GM12878 (cell line): Measurements from ENCODE around the gene GALP. TPM values are rescaled to one million over a fixed set of nuclear protein-coding genes. Genes with fewer than 3 reads are reported as not detected.

Source experiments
- ATAC-seq: fragments of 200-7000 bp; cut with Tn5 transposase; 3 replicates; pipeline ENCODE4 v1.9.1; 2020; ENCODE audit warnings: mild to moderate bottlenecking, moderate library complexity
- BruUV-seq: library from RNA; stranded (reverse); fragments of 400-500 nt; replicated peaks from 2 replicates; lab custom pipeline; 2021; lab: Mats Ljungman, UMichigan
- CTCF ChIA-PET: fragments of 300-600 bp; sonication (Branson Sonifier 250); formaldehyde crosslinking; extraction: SDS; loops from one replicate; lab custom pipeline; 2021; ENCODE audit warnings: inconsistent platforms; lab: Yijun Ruan, JAX
- POLR2A ChIA-PET: fragments of 350-600 bp; formaldehyde crosslinking; extraction: SDS; loops from one replicate; lab custom pipeline; 2021; ENCODE audit warnings: inconsistent platforms; lab: Charles Lee
- RAD21 ChIA-PET: fragments of 300-600 bp; sonication (Branson Sonifier 250); formaldehyde crosslinking; loops from one replicate; lab custom pipeline; 2023; ENCODE audit warnings: antibody characterized with exemption; ENCODE audit not compliant: unreplicated experiment; lab: Charles Lee
- SMC1A ChIA-PET: fragments of 300-600 bp; sonication (Branson Sonifier 250); formaldehyde crosslinking; loops from one replicate; lab custom pipeline; 2023; ENCODE audit not compliant: unreplicated experiment, uncharacterized antibody; lab: Charles Lee
- DNase-seq: peaks from one replicate; pipeline ENCODE4 v3.0.0-alpha.2; 2011; ENCODE audit warnings: low read depth, low spot score
- FAIRE-seq: peaks from 3 replicates; lab custom pipeline; 2011; peaks lifted over from hg19 to GRCh38; lab: Jason Lieb, UNC
- H2AFZ ChIP-seq: 2 replicates; pipeline ENCODE4 v1.6.0; 2011; ENCODE audit warnings: low read depth, low read length, control low read depth; ENCODE audit not compliant: control insufficient read depth
- H3K27ac ChIP-seq: 2 replicates; pipeline ENCODE4 v1.5.1; 2011; ENCODE audit warnings: control low read depth; ENCODE audit not compliant: control insufficient read depth, insufficient read depth
- H3K27me3 ChIP-seq, 2 experiments: replicated peaks in 1 of 2; 2 replicates each; pipeline versions ENCODE4 v1.6.0 to v1.6.1; 2011; ENCODE audit warnings: low read length in 1 of 2; ENCODE audit not compliant: control insufficient read depth in 2 of 2, insufficient read depth in 2 of 2
- H3K36me3 ChIP-seq, 2 experiments: 2 replicates each; pipeline ENCODE4 v1.5.1; 2011; ENCODE audit warnings: low read length in 1 of 2; ENCODE audit not compliant: control insufficient read depth in 2 of 2, insufficient read depth in 2 of 2
- H3K4me1 ChIP-seq: 2 replicates; pipeline ENCODE4 v1.6.1; 2011; ENCODE audit warnings: mild to moderate bottlenecking, low read length, moderate library complexity, mixed read lengths; ENCODE audit not compliant: control insufficient read depth, insufficient read depth
- H3K4me2 ChIP-seq: 2 replicates; pipeline ENCODE4 v1.6.0; 2011; ENCODE audit warnings: control low read depth; ENCODE audit not compliant: control insufficient read depth, insufficient read depth
- H3K4me3 ChIP-seq: fragments of 200-600 bp; sonication (generic); 2 replicates; pipeline ENCODE4 v1.5.1; 2016
- H3K79me2 ChIP-seq: 2 replicates; pipeline ENCODE4 v1.6.0; 2011; ENCODE audit warnings: low read length; ENCODE audit not compliant: control insufficient read depth, insufficient read depth
- H3K9ac ChIP-seq: 2 replicates; pipeline ENCODE4 v1.8.0; 2011; ENCODE audit warnings: low read length, control low read depth, mixed read lengths; ENCODE audit not compliant: control insufficient read depth, insufficient read depth
- H3K9me3 ChIP-seq: replicated peaks from 3 replicates; pipeline ENCODE4 v1.5.1; 2011; ENCODE audit warnings: mild to moderate bottlenecking, low read length; ENCODE audit not compliant: control insufficient read depth, insufficient read depth
- H4K20me1 ChIP-seq: 2 replicates; pipeline ENCODE4 v1.6.0; 2011; ENCODE audit not compliant: control insufficient read depth, insufficient read depth
- ESRRA ChIP-seq: IDR thresholded peaks from 2 replicates; pipeline ENCODE4 v1.6.1; 2012; ENCODE audit warnings: mild to moderate bottlenecking, low read length, improper control_type of control experiment
- EZH2 ChIP-seq: IDR thresholded peaks from 2 replicates; pipeline ENCODE4 v1.6.1; 2012; ENCODE audit warnings: low read depth, mild to moderate bottlenecking, control low read depth, inconsistent platforms, low read length, borderline replicate concordance; ENCODE audit not compliant: control insufficient read depth
- FOXM1 ChIP-seq: IDR thresholded peaks from 2 replicates; pipeline ENCODE4 v1.6.1; 2012; ENCODE audit warnings: low read depth, mild to moderate bottlenecking, inconsistent platforms, low read length, moderate library complexity
- MYB ChIP-seq: fragments of 150-350 bp; IDR thresholded peaks from 2 replicates; pipeline ENCODE4 v1.6.1; 2014; ENCODE audit warnings: mild to moderate bottlenecking, low read depth, low read length, borderline replicate concordance
- MYC ChIP-seq: IDR thresholded peaks from 2 replicates; pipeline ENCODE4 v1.6.1; 2011; ENCODE audit warnings: mild to moderate bottlenecking, low read length, moderate library complexity, inconsistent platforms; ENCODE audit not compliant: insufficient read depth, insufficient replicate concordance, insufficient read length, severe bottlenecking
- NFIC ChIP-seq: IDR thresholded peaks from 2 replicates; pipeline ENCODE4 v1.6.1; 2012; ENCODE audit warnings: low read depth, mild to moderate bottlenecking, inconsistent platforms, low read length, moderate library complexity
- RELA ChIP-seq: fragments of 450-650 bp; IDR thresholded peaks from 2 replicates; pipeline ENCODE4 v1.8.0; 2014; ENCODE audit warnings: borderline replicate concordance; ENCODE audit not compliant: partially characterized antibody
- SMAD1 ChIP-seq: fragments of 450-650 bp; IDR thresholded peaks from 2 replicates; pipeline ENCODE4 v1.6.1; 2018; ENCODE audit warnings: mild to moderate bottlenecking, low read depth; ENCODE audit not compliant: partially characterized antibody
- STAT1 ChIP-seq: fragments of 450-650 bp; conservative IDR thresholded peaks from 2 replicates; pipeline ENCODE4 v1.6.1; 2014; ENCODE audit warnings: antibody characterized with exemption, mild to moderate bottlenecking
- SUPT20H ChIP-seq: IDR thresholded peaks from 2 replicates; pipeline ENCODE4 v1.6.1; 2011; ENCODE audit warnings: low read depth, mild to moderate bottlenecking, low read length, moderate library complexity, borderline replicate concordance; ENCODE audit not compliant: control insufficient read depth
- SUZ12 ChIP-seq: fragments of 200-600 bp; sonication (generic); IDR thresholded peaks from one replicate; pipeline ENCODE4 v1.6.1; 2018; ENCODE audit warnings: antibody characterized with exemption, mild to moderate bottlenecking; ENCODE audit not compliant: unreplicated experiment
- TCF12 ChIP-seq: IDR thresholded peaks from 2 replicates; pipeline ENCODE4 v1.6.1; 2011; ENCODE audit warnings: low read depth, mild to moderate bottlenecking, low read length
- YBX1 ChIP-seq: fragments of 450-650 bp; IDR thresholded peaks from 2 replicates; pipeline ENCODE4 v1.6.1; 2016; ENCODE audit warnings: antibody characterized with exemption
- ZZZ3 ChIP-seq: IDR thresholded peaks from 2 replicates; pipeline ENCODE4 v1.6.1; 2011; ENCODE audit warnings: low read depth; ENCODE audit not compliant: control insufficient read depth, insufficient read length
- WGBS: methylation state at CpG from one replicate; pipeline ENCODE4 v1.1.6; 2016; ENCODE audit warnings: low lambda C conversion rate; ENCODE audit not compliant: insufficient replicate concordance, insufficient coverage; ENCODE audit errors: missing lambda C conversion rate; 5-methylcytosine and 5-hydroxymethylcytosine counted together
- in situ Hi-C: fragments of 300-500 bp; cut with MboI; formaldehyde crosslinking; loops from 9 replicates; pipeline ENCODE4 v1.14.3; 2018; ENCODE audit warnings: mixed read lengths
- intact Hi-C: fragments of 100-400 bp; cut with micrococcal nuclease; formaldehyde crosslinking; loops from one replicate; pipeline ENCODE4 v1.14.2; 2022; ENCODE audit not compliant: unreplicated experiment
- polyA plus RNA-seq, 11 experiments: library from polyadenylated mRNA; depleted of rRNA in 4 of 11; unstranded in 6 of 11; stranded (reverse) in 5 of 11; fragments of >200 nt; fragmentation: Nextera tagmentation in 4 of 11; fragmentation: Illumina TruSeq in 1 of 11; extraction: Ambion mirVana in 4 of 11; extraction: Trizol in 1 of 11; gene quantifications; 1 replicate in 1 of 11; 2 replicates in 10 of 11; pipeline versions ENCODE4 v1.2.1 to v1.2.3, GENCODE V29; 2011 to 2016; ENCODE audit warnings: inconsistent platforms in 2 of 11, missing spikeins in 2 of 11, low read depth in 1 of 11
- total RNA-seq, 4 experiments: library from RNA; depleted of rRNA in 3 of 4; stranded (reverse); fragments of >200 nt in 3 of 4; fragmentation: Illumina TruSeq in 1 of 4; extraction: Trizol in 1 of 4; gene quantifications; 2 replicates each; pipeline versions ENCODE4 v1.2.1 to v1.2.3, GENCODE V29; 2013 to 2021

The GALP gene
- total and polyA plus RNA-seq, 10 of the 15 experiments (the other 5 are each of a cell fraction or from before 2014, with no cell fraction given): not detected

DNA sequence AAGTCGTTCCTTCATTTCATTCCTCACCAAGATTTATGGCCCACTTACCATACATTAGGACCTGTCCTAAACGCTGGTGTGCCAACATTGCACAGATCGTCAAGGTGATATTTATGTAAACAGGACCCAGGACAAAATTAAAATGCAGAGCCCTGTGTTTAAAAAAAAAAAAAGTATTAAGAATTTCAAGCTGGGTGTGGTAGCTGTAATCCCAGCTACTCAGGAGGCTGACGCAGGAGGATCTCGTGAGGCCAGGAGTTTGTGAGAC lies 41.2 kb upstream of the GALP start (continued):
- TF ChIP-seq FOXM1 (no peak), ESRRA (no peak), SMAD1 (no peak), MYC (no peak), SUZ12 (no peak), TCF12 (no peak)

DNA sequence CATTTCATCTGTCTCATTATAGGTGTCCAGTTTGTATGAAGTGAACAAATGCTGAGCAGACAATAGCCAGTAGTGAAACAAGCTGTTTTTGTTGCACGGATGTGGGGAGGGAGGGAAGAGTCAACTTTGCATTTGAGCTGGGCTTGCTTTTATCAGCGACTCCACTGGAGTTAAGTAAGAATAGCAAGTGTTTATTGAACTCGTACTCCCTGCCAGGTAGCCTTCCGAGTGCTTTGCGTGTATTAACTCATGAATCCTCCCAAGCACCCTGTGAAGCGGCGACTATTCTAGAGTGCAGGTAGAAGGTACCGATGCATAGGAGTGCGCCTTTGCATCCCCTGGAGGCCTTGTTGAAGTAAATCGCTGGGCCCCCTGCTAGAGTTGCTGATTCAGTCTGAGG lies 39.4 kb upstream of the GALP start:
- no peak for TF ChIP-seq EZH2
- TF ChIP-seq SUPT20H: no peak
- no peak for TF ChIP-seq ZZZ3
- TF ChIP-seq MYB: no peak
- no peak for TF ChIP-seq STAT1
- TF ChIP-seq NFIC: no peak
- TF ChIP-seq YBX1: no peak
- no peak for TF ChIP-seq RELA
- intact Hi-C loops: no loop called here
- POLR2A ChIA-PET: no interaction called here
- Histone ChIP-seq H3K36me3 (no peaks in the 10 kb centered on the region), H3K79me2 (peaks cover 2% of the 10 kb centered on the region), H3K9ac (no peak overlapping the region), H2AFZ (no peak overlapping the region), H3K4me3 (no peak overlapping the region), H3K27ac (no peak overlapping the region), H3K27me3 (no peaks in the 10 kb centered on the region), H3K9me3 (no peaks in the 10 kb centered on the region), H3K4me1 (peaks cover 14% of the 10 kb centered on the region), H4K20me1 (no peaks in the 10 kb centered on the region), H3K4me2 (no peak overlapping the region)
- no peak for FAIRE-seq
- SMC1A ChIA-PET: no interaction called here
- in situ Hi-C loops: loop anchor here (25.0 kb wide), 1 partner anchor 1676 kb away; the partner anchor contains the start of gene ZNF552
- RAD21 ChIA-PET: no interaction called here
- CTCF ChIA-PET: interaction anchor here (1.7 kb wide), 1 partner anchor 56 kb away, joined by 4 read pairs; no protein-coding TSS in a partner anchor
- no TSS peak for BruUV-seq
- no peak for ATAC-seq
- DNase-seq: no peak
- 86% methylated on average over 10 of the region's 10 CpGs for WGBS
